Measurements from ENCODE around the gene PPP2R2D.

Gene PPP2R2D

DNA sequence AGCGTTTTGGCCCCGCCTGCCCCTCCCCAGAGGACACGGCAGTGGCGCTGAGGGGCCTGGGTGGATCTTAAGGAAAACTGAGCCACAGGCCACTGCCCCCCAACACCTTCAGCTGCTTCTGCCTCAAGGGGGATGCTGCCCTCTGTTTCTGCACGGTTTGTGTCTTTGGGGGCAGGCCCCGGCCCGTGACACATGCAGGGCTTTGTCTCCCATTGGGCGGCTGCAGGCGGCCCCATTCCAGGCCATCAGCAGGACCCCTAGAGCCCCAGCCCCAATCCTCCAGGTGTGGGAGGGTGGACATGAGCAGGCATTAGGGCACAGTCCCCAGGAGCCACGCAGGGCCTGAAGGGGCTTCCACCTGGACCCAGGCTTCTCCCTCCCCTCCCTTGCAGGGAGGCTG lies 25.3 kb upstream of the PPP2R2D start:
- no peaks in the 10 kb centered on the region for H3K36me3 ChIP-seq (ENCODE audit: insufficient read depth, insufficient read length, low read length)
- no peak overlapping the region for H3K4me3 ChIP-seq (ENCODE audit: insufficient read length, low read depth)
- H3K9ac ChIP-seq (ENCODE audit: insufficient read length, low read depth): no peak overlapping the region
- peaks cover 6% of the 10 kb centered on the region for H3K4me1 ChIP-seq (ENCODE audit: insufficient read depth, insufficient read length)
- no peaks in the 10 kb centered on the region for H3K9me3 ChIP-seq (ENCODE audit: insufficient read depth, low read length)
- TF ChIP-seq SUZ12 (IDR thresholded peaks at IDR 0.05; ENCODE audit: extremely low read depth, insufficient read depth, insufficient read length) (no peak), ZNF274 (IDR thresholded peaks at IDR 0.05; ENCODE audit: low read depth, low read length) (no peak), YY1 (IDR thresholded peaks at IDR 0.05; ENCODE audit: insufficient read depth, insufficient read length) (no peak)
- DNase-seq (ENCODE audit: low read depth, low spot score): no peak
- no peaks in the 10 kb centered on the region for H3K27me3 ChIP-seq (ENCODE audit: insufficient read depth, insufficient read length)

DNA sequence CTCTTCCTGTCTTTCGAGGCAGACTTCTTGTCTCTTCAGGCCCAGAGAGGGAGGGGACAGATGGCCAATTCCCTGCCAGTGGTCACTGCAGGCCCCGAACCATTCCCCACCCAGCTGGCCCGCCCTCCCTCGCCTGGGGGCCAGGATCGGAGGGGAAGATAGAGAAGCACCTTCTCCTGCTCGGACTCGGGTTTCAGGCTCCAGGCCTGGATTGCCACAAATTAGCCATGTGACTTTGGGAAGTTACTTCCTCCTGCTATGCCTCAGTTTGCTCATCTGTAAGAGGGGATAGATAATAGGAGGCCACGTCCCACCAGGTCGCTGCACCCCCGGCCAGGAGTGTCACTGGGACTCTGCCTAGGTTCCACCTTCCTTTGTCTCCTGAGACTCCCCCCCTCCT lies 24.8 kb upstream of the PPP2R2D start:
- Histone ChIP-seq H3K36me3 (ENCODE audit: insufficient read depth, insufficient read length, low read length) (no peaks in the 10 kb centered on the region), H3K9me3 (ENCODE audit: insufficient read depth, low read length) (peaks cover 3% of the 10 kb centered on the region; the same call in 1 of the 2 replicates), H3K4me3 (ENCODE audit: insufficient read length, low read depth) (no peak overlapping the region), H3K9ac (ENCODE audit: insufficient read length, low read depth) (no peak overlapping the region), H3K27me3 (ENCODE audit: insufficient read depth, insufficient read length) (no peaks in the 10 kb centered on the region), H3K4me1 (ENCODE audit: insufficient read depth, insufficient read length) (peaks cover 6% of the 10 kb centered on the region)
- DNase-seq (ENCODE audit: low read depth, low spot score): no peak
- TF ChIP-seq ZNF274 (IDR thresholded peaks at IDR 0.05; ENCODE audit: low read depth, low read length): no peak
- TF ChIP-seq YY1 (IDR thresholded peaks at IDR 0.05; ENCODE audit: insufficient read depth, insufficient read length): no peak
- TF ChIP-seq SUZ12 (IDR thresholded peaks at IDR 0.05; ENCODE audit: extremely low read depth, insufficient read depth, insufficient read length): no peak

DNA sequence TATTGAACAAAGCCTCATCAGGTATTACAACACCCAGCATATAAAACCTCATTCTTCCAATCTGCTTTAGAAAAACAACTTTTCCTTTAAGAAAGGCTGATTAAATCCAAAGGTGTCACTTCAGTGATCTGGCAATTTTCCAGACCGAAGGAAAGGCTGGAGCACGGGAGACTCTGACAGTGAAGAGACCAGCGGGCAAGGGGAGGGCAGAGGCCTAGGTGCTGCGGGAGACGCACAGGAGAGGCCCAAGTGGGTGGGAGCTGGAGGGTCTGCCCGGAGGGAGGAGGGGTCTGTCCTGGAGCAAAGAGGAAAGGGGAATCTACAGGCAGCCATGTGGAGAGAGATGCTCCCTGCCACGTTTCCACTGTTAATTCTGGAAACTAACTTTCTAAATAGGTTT lies 24.3 kb upstream of the PPP2R2D start:
- H3K27me3 ChIP-seq (ENCODE audit: insufficient read depth, insufficient read length): no peaks in the 10 kb centered on the region
- H3K4me1 ChIP-seq (ENCODE audit: insufficient read depth, insufficient read length): peaks cover 6% of the 10 kb centered on the region
- no peak overlapping the region for H3K4me3 ChIP-seq (ENCODE audit: insufficient read length, low read depth)
- no peak for DNase-seq (ENCODE audit: low read depth, low spot score)
- no peak overlapping the region for H3K9ac ChIP-seq (ENCODE audit: insufficient read length, low read depth)
- no peaks in the 10 kb centered on the region for H3K36me3 ChIP-seq (ENCODE audit: insufficient read depth, insufficient read length, low read length)
- H3K9me3 ChIP-seq (ENCODE audit: insufficient read depth, low read length): peaks cover 3% of the 10 kb centered on the region; the same call in 1 of the 2 replicates
- no peak for TF ChIP-seq ZNF274 (IDR thresholded peaks at IDR 0.05; ENCODE audit: low read depth, low read length)
- no peak for TF ChIP-seq SUZ12 (IDR thresholded peaks at IDR 0.05; ENCODE audit: extremely low read depth, insufficient read depth, insufficient read length)
- no peak for TF ChIP-seq YY1 (IDR thresholded peaks at IDR 0.05; ENCODE audit: insufficient read depth, insufficient read length)

DNA sequence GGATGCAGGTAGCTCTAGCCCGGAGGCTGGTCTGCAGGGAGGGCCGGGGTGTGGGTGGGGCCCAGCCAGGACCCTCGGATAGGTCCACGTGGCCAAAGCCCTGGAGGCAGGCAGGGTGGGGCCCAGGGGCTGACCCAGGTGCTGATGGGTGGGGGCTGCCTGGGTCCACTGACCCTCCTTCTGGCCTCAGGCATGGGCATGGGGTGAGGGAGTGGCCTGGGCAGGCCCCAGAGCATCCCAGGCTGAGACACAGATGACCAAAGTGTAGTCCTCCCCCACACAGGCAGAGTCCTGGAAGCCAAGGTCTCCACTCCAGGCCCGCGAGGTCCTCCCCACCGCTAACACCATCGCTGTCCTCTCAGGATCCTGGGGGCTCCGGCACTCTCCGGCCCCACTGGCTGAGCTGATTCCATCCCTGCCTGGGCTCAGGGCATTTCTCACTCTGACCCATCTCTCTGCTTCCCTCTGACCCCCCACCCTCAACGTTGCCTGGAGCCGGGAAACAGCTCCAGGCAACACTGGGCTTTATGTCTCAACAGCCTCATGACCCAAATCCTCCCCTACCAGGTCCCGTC lies 20.7 kb upstream of the PPP2R2D start:
- no peak overlapping the region for H3K9ac ChIP-seq (ENCODE audit: insufficient read length, low read depth)
- no peaks in the 10 kb centered on the region for H3K27me3 ChIP-seq (ENCODE audit: insufficient read depth, insufficient read length)
- no peak for DNase-seq (ENCODE audit: low read depth, low spot score)
- peaks cover 3% of the 10 kb centered on the region; the same call in 1 of the 2 replicates for H3K9me3 ChIP-seq (ENCODE audit: insufficient read depth, low read length)
- no peaks in the 10 kb centered on the region for H3K36me3 ChIP-seq (ENCODE audit: insufficient read depth, insufficient read length, low read length)
- no peak overlapping the region for H3K4me3 ChIP-seq (ENCODE audit: insufficient read length, low read depth)
- peaks cover 2% of the 10 kb centered on the region for H3K4me1 ChIP-seq (ENCODE audit: insufficient read depth, insufficient read length)
- TF ChIP-seq SUZ12 (IDR thresholded peaks at IDR 0.05; ENCODE audit: extremely low read depth, insufficient read depth, insufficient read length) (no peak), YY1 (IDR thresholded peaks at IDR 0.05; ENCODE audit: insufficient read depth, insufficient read length) (no peak), ZNF274 (IDR thresholded peaks at IDR 0.05; ENCODE audit: low read depth, low read length) (no peak)

DNA sequence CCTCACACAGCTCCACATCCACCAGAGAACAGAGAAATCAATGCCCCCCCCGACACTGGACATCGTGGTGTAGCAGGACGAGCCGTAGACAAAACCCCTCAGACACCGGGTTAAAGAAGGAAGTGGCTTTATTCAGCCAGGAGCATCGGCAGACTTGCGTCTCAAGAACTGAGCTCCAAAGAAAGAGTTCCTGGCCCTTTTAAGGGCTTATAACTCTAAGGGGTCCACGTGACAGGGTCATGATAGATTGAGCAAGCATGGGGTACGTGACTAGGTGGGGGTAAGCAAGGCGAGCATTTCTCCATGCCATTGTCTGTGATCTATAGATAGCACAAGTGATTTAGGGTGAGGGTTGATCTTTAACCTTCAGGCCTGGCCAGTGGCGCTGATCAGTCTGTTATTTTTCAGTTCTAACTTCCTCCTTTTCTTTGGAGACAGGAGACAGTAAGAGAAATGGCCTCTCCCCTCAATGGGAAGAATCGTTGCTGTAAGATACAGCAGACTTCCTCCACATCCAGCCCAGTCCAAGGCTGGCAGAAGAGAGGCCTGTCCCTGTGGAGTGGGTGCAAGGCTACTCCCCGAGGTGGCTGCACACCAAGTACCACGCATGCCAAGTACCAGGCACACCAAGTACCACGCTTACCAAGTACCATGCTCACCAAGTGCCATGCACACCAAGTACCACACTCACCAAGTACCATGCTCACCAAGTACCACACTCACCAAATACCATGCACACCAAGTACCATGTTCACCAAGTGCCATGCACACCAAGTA lies 19.5 kb upstream of the PPP2R2D start:
- no peaks in the 10 kb centered on the region for H3K4me1 ChIP-seq (ENCODE audit: insufficient read depth, insufficient read length)
- no peak overlapping the region for H3K9ac ChIP-seq (ENCODE audit: insufficient read length, low read depth)
- peaks cover 3% of the 10 kb centered on the region; the same call in 1 of the 2 replicates for H3K9me3 ChIP-seq (ENCODE audit: insufficient read depth, low read length)
- H3K4me3 ChIP-seq (ENCODE audit: insufficient read length, low read depth): no peak overlapping the region
- no peaks in the 10 kb centered on the region for H3K27me3 ChIP-seq (ENCODE audit: insufficient read depth, insufficient read length)
- DNase-seq (ENCODE audit: low read depth, low spot score): no peak
- TF ChIP-seq ZNF274 (IDR thresholded peaks at IDR 0.05; ENCODE audit: low read depth, low read length): no peak
- TF ChIP-seq YY1 (IDR thresholded peaks at IDR 0.05; ENCODE audit: insufficient read depth, insufficient read length): no peak
- no peak for TF ChIP-seq SUZ12 (IDR thresholded peaks at IDR 0.05; ENCODE audit: extremely low read depth, insufficient read depth, insufficient read length)
- no peaks in the 10 kb centered on the region for H3K36me3 ChIP-seq (ENCODE audit: insufficient read depth, insufficient read length, low read length)

DNA sequence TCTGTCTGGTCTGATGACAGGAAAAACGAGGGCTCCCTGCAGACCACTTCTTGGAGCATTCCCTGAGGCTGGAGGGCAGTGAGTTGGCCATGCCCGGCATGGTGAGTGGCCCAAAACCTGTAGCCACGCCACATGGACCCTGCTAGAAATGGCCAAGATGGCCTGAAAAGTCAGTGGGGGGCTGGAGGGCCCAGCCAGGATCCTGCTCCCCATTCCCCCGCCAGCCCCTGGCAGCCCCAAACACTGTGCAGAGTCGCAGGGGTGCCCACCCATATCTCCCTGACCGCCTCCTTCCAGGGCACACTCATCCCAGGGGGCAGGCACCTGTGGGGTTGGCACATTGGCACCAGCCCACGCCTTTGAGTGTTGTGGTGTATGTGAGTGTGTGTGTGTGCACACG lies 18.7 kb upstream of the PPP2R2D start:
- Histone ChIP-seq H3K9ac (ENCODE audit: insufficient read length, low read depth) (no peak overlapping the region), H3K27me3 (ENCODE audit: insufficient read depth, insufficient read length) (no peaks in the 10 kb centered on the region), H3K36me3 (ENCODE audit: insufficient read depth, insufficient read length, low read length) (no peaks in the 10 kb centered on the region), H3K4me1 (ENCODE audit: insufficient read depth, insufficient read length) (no peaks in the 10 kb centered on the region), H3K9me3 (ENCODE audit: insufficient read depth, low read length) (peaks cover 3% of the 10 kb centered on the region; the same call in 1 of the 2 replicates), H3K4me3 (ENCODE audit: insufficient read length, low read depth) (no peak overlapping the region)
- no peak for DNase-seq (ENCODE audit: low read depth, low spot score)
- no peak for TF ChIP-seq YY1 (IDR thresholded peaks at IDR 0.05; ENCODE audit: insufficient read depth, insufficient read length)
- no peak for TF ChIP-seq SUZ12 (IDR thresholded peaks at IDR 0.05; ENCODE audit: extremely low read depth, insufficient read depth, insufficient read length)
- no peak for TF ChIP-seq ZNF274 (IDR thresholded peaks at IDR 0.05; ENCODE audit: low read depth, low read length)

Measured in NT2/D1 (cell line).